K562 treated with DMSO at 1 percent for 24 hours (cell line): ENCODE results near the gene PRMT3. TPM values are rescaled to one million over a fixed set of nuclear protein-coding genes. Genes with fewer than 3 reads are reported as not detected.

Experiments used
- total RNA-seq: library from RNA; unstranded; fragments of 300-600 nt; gene quantifications from 2 replicates; pipeline ENCODE4 v1.2.3, GENCODE V29; 2022; ENCODE audit warnings: low read depth; ENCODE audit not compliant: insufficient read depth

The PRMT3 gene
- total RNA-seq, result 13.9 and 14.9 TPM in 2 replicates

DNA sequence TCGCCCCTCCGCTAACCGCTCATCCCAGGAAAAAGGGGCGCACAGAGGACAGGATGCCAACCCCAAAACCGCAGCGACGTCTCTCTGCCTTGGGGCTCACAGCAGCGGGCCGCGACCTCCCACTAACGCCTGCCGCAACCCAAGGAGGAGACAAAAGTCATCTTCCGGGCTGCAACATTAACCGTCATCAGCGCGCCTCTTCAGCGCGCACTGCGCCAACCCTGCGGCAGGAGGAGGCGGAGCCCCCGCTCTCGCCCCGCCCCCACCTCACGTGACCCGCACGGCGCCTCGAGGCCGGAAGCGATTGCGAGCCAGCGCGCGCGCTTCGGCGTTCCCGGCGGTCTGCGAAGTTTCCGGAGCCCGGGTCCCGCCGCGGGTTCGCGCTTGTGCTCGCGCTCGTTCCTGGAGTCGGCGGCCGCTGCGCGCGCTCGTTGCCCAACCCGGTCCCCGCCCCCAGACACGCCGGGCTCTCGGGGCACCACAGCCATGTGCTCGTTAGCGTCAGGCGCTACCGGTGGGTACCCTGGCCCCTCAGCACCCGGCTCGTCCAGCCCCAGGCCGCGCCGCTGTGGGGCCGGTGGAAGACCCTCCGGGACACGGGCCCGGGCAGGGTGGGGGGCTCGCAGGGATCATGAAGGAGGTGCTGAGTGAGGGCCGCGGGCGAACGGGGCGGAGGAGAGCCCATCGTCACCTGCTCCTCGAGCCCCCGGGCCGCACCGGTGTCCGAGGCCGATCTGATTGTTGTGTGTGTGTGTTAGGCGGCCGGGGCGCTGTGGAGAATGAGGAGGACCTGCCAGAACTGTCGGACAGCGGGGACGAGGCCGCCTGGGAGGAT is at the start of gene PRMT3:
Gene PRMT3 (plus strand): TSS at position 456 of the 835 bp plus-strand sequence. CDS start 31 bp downstream, at position 487.

DNA sequence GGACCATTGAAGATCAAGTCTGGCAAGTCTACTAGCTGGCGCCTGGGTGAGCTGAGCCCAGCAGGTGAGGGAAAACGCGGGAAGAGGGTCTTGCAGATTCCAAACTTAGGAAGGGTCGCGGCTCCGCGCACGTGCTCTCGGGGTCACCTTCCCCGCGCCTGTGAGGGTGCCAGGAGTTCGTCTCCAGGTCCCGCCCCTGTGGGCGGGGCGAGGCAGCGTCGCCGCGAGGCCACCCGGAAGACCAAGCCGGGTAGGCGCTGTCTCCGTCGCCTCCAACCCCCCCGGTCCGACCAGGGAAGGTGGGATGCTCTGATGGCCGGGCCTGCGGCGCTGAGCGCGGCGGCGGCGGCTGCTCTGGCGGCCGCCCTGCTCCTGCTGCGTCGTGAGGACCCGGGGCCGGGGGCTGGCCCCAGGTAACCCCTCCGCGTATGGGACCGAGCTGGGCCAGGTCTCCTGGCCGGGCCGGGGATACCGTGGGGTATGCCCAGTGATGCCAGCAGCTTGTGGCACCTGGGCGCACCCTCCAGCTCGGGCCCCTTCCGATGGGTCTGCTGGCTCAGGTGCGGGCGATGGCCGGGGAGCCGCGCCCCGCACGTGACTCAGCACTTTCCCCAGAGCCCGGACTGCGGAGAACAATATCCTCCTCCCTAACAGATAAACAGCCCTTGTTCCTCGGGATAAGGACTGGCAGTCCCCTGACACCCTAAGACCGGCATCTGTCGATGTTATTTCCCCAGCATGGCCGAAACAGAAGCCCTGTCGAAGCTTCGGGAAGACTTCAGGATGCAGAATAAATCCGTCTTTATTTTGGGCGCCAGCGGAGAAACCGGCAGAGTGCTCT is 23.8 kb upstream of the PRMT3 start, which contains the start of gene HTATIP2:
Gene HTATIP2 (plus strand): TSS at position 215 of the 841 bp plus-strand sequence. CDS start 524 bp downstream, at position 739.

Other genes starting within 250 kb of the PRMT3 start
- gene DBX1, start 227.2 kb upstream of the PRMT3 start, total RNA-seq, result not detected in 2 replicates
- 74.3 and 83.3 TPM in 2 replicates for gene HTATIP2, start 24.0 kb upstream of the PRMT3 start, total RNA-seq
- gene SLC6A5, start 211.9 kb downstream of the PRMT3 start, total RNA-seq, result not detected in 2 replicates